Activated CD4-positive, alpha-beta T cell treated with anti-CD3 and anti-CD28 coated beads, Interleukin-2, Interleukin-6, amounts not matched to agents 100 ng/mL and 50 ng/mL, durations not matched to agents 16 hours and 8 hours (primary cell): ENCODE data around the gene CFC1B.
"Not testable (repeated sequence)": the region's sequence is repeated elsewhere in the genome, so short reads cannot be mapped to it uniquely, and the experiment has no call there.

Experiments used
- DNase-seq: peaks from one replicate; pipeline ENCODE4 v3.0.0-alpha.2; 2020

CFC1B gene

DNA sequence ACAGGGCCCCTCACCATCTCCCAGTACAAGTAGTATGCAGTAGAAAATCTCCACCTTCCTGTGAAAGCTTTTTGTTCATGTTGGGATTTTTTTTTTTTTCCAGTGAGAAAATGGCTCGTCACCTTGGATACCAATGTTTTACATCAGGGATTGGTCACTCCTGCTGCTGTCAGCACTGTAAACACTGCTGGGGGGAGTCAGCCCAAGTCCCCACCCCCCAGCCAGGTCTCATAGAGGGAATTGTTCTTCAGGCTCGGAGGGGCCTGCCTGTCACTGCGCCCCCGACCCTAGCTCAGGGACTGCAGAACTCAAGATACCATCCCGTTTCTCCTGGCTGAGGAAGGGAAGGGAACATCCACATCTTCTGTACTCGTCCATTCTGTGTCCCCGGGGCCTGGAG, at the start of gene CFC1B:
CFC1B (plus strand) TSS at position 231 of the 400 bp plus-strand sequence. CDS start 263 bp downstream, outside the sequence.
- not testable (repeated sequence) for DNase-seq

DNA sequence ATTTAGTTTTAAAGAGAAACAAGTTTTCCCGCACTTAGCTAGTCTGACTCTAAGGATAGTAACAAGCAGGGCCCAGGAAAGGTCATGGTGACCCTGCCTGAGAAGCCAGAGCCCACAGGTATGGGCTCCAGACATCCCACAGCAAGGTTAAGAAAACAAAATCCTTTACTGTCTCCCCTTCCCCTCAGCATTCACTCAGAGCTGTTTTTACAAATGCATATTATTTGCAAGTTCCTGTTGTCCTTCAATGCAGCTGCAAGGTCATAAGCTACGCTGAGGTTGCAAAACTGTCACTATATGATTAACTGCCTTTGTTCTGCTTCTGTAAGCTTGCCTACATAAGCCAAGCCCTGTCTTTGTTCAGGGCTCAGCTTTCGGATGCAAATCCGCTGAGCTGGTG, 29.9 kb upstream of the CFC1B start:
- not testable (repeated sequence) for DNase-seq

- DNase-seq, result not testable (repeated sequence)
These were observed 11.8 kb upstream of the CFC1B start, which contains the start of gene POTEI for GRCh38 chr2:130509228-130509627. POTEI (minus strand) TSS chr2:130509328; CDS start chr2:130509235, 93 bp downstream.

GRCh38 chr2:130510807-130511746, 9.9 kb upstream of the CFC1B start:
- DNase-seq, result not testable (repeated sequence)

GRCh38 chr2:130511747-130512451, 9.1 kb upstream of the CFC1B start:
- DNase-seq, result not testable (repeated sequence)

- not testable (repeated sequence) for DNase-seq
These were observed 2.4 kb upstream of the CFC1B start for GRCh38 chr2:130518516-130519106.

DNA sequence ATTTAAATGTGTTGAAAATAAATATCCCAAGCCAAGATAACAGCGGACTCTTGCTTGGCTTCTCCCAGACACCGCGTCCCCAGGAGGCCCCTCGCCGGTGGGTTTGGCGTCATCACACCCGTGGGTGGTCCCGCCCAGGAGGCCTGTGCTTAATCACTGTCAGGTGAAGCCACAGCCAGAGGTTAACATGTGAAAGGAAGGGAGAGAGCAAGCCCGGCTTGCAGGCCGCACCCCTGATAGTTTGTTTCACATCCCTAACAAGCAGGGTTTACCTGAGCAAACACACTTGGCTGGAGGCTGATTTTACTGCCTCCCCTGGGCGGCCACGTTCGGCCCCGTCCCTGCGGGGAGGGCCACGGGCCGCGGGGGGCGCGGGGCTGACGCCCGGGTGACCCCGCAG, 1.4 kb downstream of the CFC1B start:
- DNase-seq, result not testable (repeated sequence)

DNA sequence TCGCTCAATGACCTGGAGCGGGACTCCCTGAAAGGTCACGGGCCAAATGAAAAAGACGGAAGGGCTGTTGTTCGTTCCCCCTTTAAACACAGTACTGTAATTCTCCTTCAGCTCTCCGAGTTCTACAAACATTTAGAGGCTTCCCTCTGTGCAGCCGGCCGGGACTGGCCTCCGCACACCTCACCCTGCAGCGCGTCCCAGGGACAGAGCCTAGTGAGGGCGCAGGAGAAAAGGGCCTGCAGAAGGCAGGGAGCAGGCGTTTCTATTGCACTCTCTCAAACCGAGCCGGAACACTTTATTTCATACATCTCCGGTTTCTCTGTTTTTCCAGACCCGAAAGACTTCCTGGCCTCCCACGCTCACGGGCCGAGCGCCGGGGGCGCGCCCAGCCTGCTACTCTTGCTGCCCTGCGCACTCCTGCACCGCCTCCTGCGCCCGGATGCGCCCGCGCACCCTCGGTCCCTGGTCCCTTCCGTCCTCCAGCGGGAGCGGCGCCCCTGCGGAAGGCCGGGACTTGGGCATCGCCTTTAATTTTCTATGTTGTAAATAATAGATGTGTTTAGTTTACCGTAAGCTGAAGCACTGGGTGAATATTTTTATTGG, 6.4 kb downstream of the CFC1B start:
- DNase-seq, result not testable (repeated sequence)

GRCh38 chr2:130529545-130529944, 8.5 kb downstream of the CFC1B start:
- not testable (repeated sequence) for DNase-seq

DNA sequence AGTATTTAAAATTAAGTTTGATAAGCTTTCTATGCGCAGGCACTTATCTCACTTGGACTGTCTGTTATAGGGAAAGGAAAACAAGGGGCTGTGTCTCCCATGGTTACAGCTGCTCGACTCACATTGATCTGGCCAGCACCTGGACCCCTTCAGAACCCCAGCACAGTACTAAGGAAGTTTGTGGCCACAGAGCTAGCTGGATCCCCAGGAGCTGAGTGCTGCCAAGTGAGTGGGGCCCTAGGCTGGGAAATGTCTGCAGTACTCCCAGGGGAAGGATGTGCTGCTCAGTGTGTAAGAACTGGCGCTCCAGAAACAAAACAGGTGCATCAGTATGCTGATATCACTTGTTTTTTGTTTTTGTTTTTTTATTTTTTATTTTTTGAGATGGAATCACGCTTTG, 9.2 kb downstream of the CFC1B start:
- DNase-seq, result not testable (repeated sequence)

GRCh38 chr2:130531225-130531624, 10.2 kb downstream of the CFC1B start:
- not testable (repeated sequence) for DNase-seq

DNA sequence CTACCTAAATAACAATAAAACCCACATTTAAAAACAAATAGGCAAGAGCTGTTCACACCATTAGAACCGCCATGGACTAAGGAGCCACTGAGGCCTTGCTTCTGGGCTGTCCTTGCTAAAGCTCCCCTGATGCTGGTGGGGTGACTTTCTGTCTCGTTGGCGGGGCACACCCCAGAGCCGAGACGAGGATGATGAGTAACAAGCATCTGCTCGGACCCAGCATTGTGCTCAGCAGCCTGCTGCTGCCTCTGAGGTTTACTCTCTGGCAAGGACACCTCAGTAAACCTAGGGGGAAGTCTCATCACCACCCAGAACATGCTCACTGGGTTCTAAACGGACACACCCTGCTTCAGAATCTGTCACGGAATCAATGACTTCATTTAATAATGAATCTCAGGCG, 10.7 kb downstream of the CFC1B start:
- DNase-seq, result not testable (repeated sequence)

DNA sequence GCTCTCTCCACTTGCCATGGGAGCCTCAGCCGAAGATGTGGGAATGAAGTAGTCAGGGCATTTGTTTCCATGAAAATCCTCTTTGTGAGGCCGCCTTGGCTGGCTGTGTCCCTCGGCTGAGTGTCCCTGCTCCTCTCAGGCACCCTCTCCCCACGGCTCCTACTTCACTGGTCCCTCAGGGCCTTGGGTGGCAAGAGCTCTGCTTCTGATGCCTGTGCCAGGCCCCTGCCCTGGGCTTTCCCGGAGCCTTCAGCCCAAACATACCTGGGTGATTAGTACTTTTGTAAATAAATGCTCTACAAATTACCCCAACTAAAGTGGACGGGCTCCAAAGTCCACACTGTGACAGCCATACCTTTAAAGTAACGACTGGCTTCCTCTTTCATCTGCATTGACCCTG, 15.6 kb downstream of the CFC1B start:
- DNase-seq, result not testable (repeated sequence)

GRCh38 chr2:130538271-130538670, 17.2 kb downstream of the CFC1B start:
- DNase-seq, result not testable (repeated sequence)

DNA sequence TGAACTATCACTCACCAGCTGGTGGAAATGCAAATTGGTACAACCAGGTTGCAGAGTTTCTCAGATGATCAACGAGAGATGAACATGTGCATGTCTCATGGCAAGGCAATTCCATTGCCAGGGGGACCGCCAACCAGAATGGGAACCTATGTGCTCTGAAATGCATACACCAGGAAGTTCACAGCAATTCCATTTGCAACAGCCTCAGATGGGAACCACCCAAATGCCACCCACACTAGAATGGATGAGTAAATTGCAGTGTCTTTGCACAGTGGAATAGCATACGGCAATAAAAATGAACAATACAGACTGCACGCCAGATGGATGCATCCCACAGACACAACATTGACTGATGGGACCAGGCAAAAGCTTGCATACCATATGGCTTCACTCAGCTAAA, 21.8 kb downstream of the CFC1B start:
- DNase-seq, result not testable (repeated sequence)

GRCh38 chr2:130543785-130544528, 22.9 kb downstream of the CFC1B start:
- DNase-seq, result not testable (repeated sequence)

- DNase-seq, result not testable (repeated sequence)
These were observed 24.0 kb downstream of the CFC1B start for GRCh38 chr2:130544978-130545377.

DNA sequence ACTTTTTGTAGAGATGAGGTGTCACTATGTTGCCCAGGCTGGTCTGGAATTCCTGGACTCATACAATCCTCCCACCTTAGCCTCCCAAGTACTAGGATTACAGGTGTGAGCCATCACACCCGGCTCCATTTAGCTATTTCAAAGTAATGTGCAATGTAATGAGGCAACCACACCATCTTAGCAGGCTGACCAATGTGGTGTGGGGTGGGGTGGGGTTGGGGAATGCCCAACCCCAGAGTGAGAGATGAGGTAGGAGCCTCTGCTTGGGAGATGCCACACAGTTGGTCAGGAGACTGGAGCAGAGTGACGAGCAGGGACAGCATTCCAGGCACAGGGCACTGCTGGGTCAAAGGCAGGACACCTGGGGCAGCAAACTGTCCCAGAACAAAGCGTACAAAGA, 27.4 kb downstream of the CFC1B start:
- not testable (repeated sequence) for DNase-seq

- not testable (repeated sequence) for DNase-seq
These were observed 28.5 kb downstream of the CFC1B start for GRCh38 chr2:130549475-130549874.

- DNase-seq, result not testable (repeated sequence)
These were observed 33.2 kb downstream of the CFC1B start for GRCh38 chr2:130554178-130554577.

GRCh38 chr2:130556441-130556840, 35.4 kb downstream of the CFC1B start:
- not testable (repeated sequence) for DNase-seq

- not testable (repeated sequence) for DNase-seq
These were observed 45.1 kb downstream of the CFC1B start for GRCh38 chr2:130566165-130566564.
